ENCODE results near the gene NPAS3.

- no peak for TF ChIP-seq ZNF266 (tag by site-specific recombination; IDR thresholded peaks at IDR 0.05; ENCODE audit: low read depth)
- no peak for TF ChIP-seq ZSCAN5A (tag by site-specific recombination; IDR thresholded peaks at IDR 0.05)
- no peak for TF ChIP-seq CTCF (tag by site-specific recombination; IDR thresholded peaks at IDR 0.05)
- TF ChIP-seq ZNF394 (tag by site-specific recombination; IDR thresholded peaks at IDR 0.05; ENCODE audit: borderline replicate concordance) = no peak
- TF ChIP-seq ZNF791 (tag by site-specific recombination; IDR thresholded peaks at IDR 0.05) = no peak
- no peak for TF ChIP-seq SALL2 (tag by site-specific recombination; IDR thresholded peaks at IDR 0.05; ENCODE audit: borderline replicate concordance)
- no peak for TF ChIP-seq ZNF677 (tag by site-specific recombination; IDR thresholded peaks at IDR 0.05)
- TF ChIP-seq ZNF623 (tag by site-specific recombination; IDR thresholded peaks at IDR 0.05) = no peak
- TF ChIP-seq ZNF140 (tag by site-specific recombination; IDR thresholded peaks at IDR 0.05) = no peak
- TF ChIP-seq ATF2 (tag by site-specific recombination; IDR thresholded peaks at IDR 0.05; ENCODE audit: low read depth) = no peak
- TF ChIP-seq KLF10 (tag by site-specific recombination; IDR thresholded peaks at IDR 0.05) = no peak
- no peak for TF ChIP-seq ZBTB20 (tag by site-specific recombination; IDR thresholded peaks at IDR 0.05)
Observed at GRCh38 chr14:33297565-33297964, 358.9 kb downstream of the NPAS3 start.
